ENCODE measurements around the gene PTPRD. TPM values are rescaled to one million over a fixed set of nuclear protein-coding genes. Genes with fewer than 3 reads are reported as not detected.

PTPRD gene
- total and polyA plus RNA-seq, 2 donors: 2.2 to 13.5 TPM

- H3K27ac ChIP-seq (ENCODE audit: low read depth in 1 of 2, low read length in 1 of 2): no peak overlapping the region
- H3K9me3 ChIP-seq (ENCODE audit: control insufficient read depth in 2 of 2, insufficient read depth in 1 of 2, low read length in 1 of 2): no peaks in the 10 kb centered on the region
- no peak for DNase-seq (ENCODE audit: low read depth in 6 of 9, low spot score in 9 of 9)
- H3K4me3 ChIP-seq (ENCODE audit: low read length in 2 of 2): no peak overlapping the region
- H3K36me3 ChIP-seq (ENCODE audit: control insufficient read depth in 2 of 2, insufficient read depth in 2 of 2, low read length in 1 of 2): no peaks in the 10 kb centered on the region
- no peaks in the 10 kb centered on the region for H3K27me3 ChIP-seq (ENCODE audit: control insufficient read depth in 2 of 2, insufficient read depth in 1 of 2, low read length in 1 of 2)
- 63% methylated on average over 7 of the region's 7 CpGs for WGBS
- H3K4me1 ChIP-seq (ENCODE audit: control insufficient read depth in 2 of 2, insufficient read depth in 2 of 2, low read length in 2 of 2): no peaks in the 10 kb centered on the region
These were observed 173.8 kb downstream of the PTPRD start for GRCh38 chr9:10438955-10439354.

- Histone ChIP-seq H3K9me3 (ENCODE audit: control insufficient read depth in 2 of 2, insufficient read depth in 1 of 2, low read length in 1 of 2) (no peaks in the 10 kb centered on the region), H3K36me3 (ENCODE audit: control insufficient read depth in 2 of 2, insufficient read depth in 2 of 2, low read length in 1 of 2) (no peaks in the 10 kb centered on the region), H3K4me3 (ENCODE audit: low read length in 2 of 2) (no peak overlapping the region), H3K27me3 (ENCODE audit: control insufficient read depth in 2 of 2, insufficient read depth in 1 of 2, low read length in 1 of 2) (no peaks in the 10 kb centered on the region), H3K27ac (ENCODE audit: low read depth in 1 of 2, low read length in 1 of 2) (no peak overlapping the region), H3K4me1 (ENCODE audit: control insufficient read depth in 2 of 2, insufficient read depth in 2 of 2, low read length in 2 of 2) (no peaks in the 10 kb centered on the region)
- DNase-seq (ENCODE audit: low read depth in 6 of 9, low spot score in 9 of 9): no peak
- WGBS: 75% methylated on average over 4 of the region's 4 CpGs
These were observed 176.0 kb downstream of the PTPRD start for GRCh38 chr9:10436756-10437155.

- H3K9me3 ChIP-seq (ENCODE audit: control insufficient read depth in 2 of 2, insufficient read depth in 1 of 2, low read length in 1 of 2): no peaks in the 10 kb centered on the region
- H3K36me3 ChIP-seq (ENCODE audit: control insufficient read depth in 2 of 2, insufficient read depth in 2 of 2, low read length in 1 of 2): no peaks in the 10 kb centered on the region
- no peaks in the 10 kb centered on the region for H3K4me1 ChIP-seq (ENCODE audit: control insufficient read depth in 2 of 2, insufficient read depth in 2 of 2, low read length in 2 of 2)
- WGBS: 96% methylated on average over 1 of the region's 1 CpG
- H3K4me3 ChIP-seq (ENCODE audit: low read length in 2 of 2): no peak overlapping the region
- H3K27me3 ChIP-seq (ENCODE audit: control insufficient read depth in 2 of 2, insufficient read depth in 1 of 2, low read length in 1 of 2): no peaks in the 10 kb centered on the region
- DNase-seq (ENCODE audit: low read depth in 6 of 9, low spot score in 9 of 9): no peak
- no peak overlapping the region for H3K27ac ChIP-seq (ENCODE audit: low read depth in 1 of 2, low read length in 1 of 2)
These were observed 178.4 kb downstream of the PTPRD start for GRCh38 chr9:10434412-10434811.

GRCh38 chr9:10411272-10411671 is 201.5 kb downstream of the PTPRD start:
- H3K4me1 ChIP-seq (ENCODE audit: control insufficient read depth in 2 of 2, insufficient read depth in 2 of 2, low read length in 2 of 2): no peaks in the 10 kb centered on the region
- H3K27ac ChIP-seq (ENCODE audit: low read depth in 1 of 2, low read length in 1 of 2): no peak overlapping the region
- H3K4me3 ChIP-seq (ENCODE audit: low read length in 2 of 2): no peak overlapping the region
- H3K27me3 ChIP-seq (ENCODE audit: control insufficient read depth in 2 of 2, insufficient read depth in 1 of 2, low read length in 1 of 2): no peaks in the 10 kb centered on the region
- no peaks in the 10 kb centered on the region for H3K36me3 ChIP-seq (ENCODE audit: control insufficient read depth in 2 of 2, insufficient read depth in 2 of 2, low read length in 1 of 2)
- H3K9me3 ChIP-seq (ENCODE audit: control insufficient read depth in 2 of 2, insufficient read depth in 1 of 2, low read length in 1 of 2): no peaks in the 10 kb centered on the region
- DNase-seq (ENCODE audit: low read depth in 6 of 9, low spot score in 9 of 9): no peak

GRCh38 chr9:10403283-10403682 is 209.5 kb downstream of the PTPRD start:
- H3K4me3 ChIP-seq (ENCODE audit: low read length in 2 of 2): no peak overlapping the region
- no peaks in the 10 kb centered on the region for H3K4me1 ChIP-seq (ENCODE audit: control insufficient read depth in 2 of 2, insufficient read depth in 2 of 2, low read length in 2 of 2)
- no peaks in the 10 kb centered on the region for H3K36me3 ChIP-seq (ENCODE audit: control insufficient read depth in 2 of 2, insufficient read depth in 2 of 2, low read length in 1 of 2)
- no peaks in the 10 kb centered on the region for H3K27me3 ChIP-seq (ENCODE audit: control insufficient read depth in 2 of 2, insufficient read depth in 1 of 2, low read length in 1 of 2)
- H3K9me3 ChIP-seq (ENCODE audit: control insufficient read depth in 2 of 2, insufficient read depth in 1 of 2, low read length in 1 of 2): no peaks in the 10 kb centered on the region
- WGBS: 95% methylated on average over 1 of the region's 1 CpG
- DNase-seq (ENCODE audit: low read depth in 6 of 9, low spot score in 9 of 9): no peak
- H3K27ac ChIP-seq (ENCODE audit: low read depth in 1 of 2, low read length in 1 of 2): no peak overlapping the region

- 69% methylated on average over 2 of the region's 2 CpGs for WGBS
- no peaks in the 10 kb centered on the region for H3K36me3 ChIP-seq (ENCODE audit: control insufficient read depth in 2 of 2, insufficient read depth in 2 of 2, low read length in 1 of 2)
- H3K27ac ChIP-seq (ENCODE audit: low read depth in 1 of 2, low read length in 1 of 2): no peak overlapping the region
- DNase-seq (ENCODE audit: low read depth in 6 of 9, low spot score in 9 of 9): no peak
- no peaks in the 10 kb centered on the region for H3K9me3 ChIP-seq (ENCODE audit: control insufficient read depth in 2 of 2, insufficient read depth in 1 of 2, low read length in 1 of 2)
- H3K4me3 ChIP-seq (ENCODE audit: low read length in 2 of 2): no peak overlapping the region
- H3K27me3 ChIP-seq (ENCODE audit: control insufficient read depth in 2 of 2, insufficient read depth in 1 of 2, low read length in 1 of 2): no peaks in the 10 kb centered on the region
- H3K4me1 ChIP-seq (ENCODE audit: control insufficient read depth in 2 of 2, insufficient read depth in 2 of 2, low read length in 2 of 2): no peaks in the 10 kb centered on the region
These were observed 216.2 kb downstream of the PTPRD start for GRCh38 chr9:10396615-10397014.

GRCh38 chr9:10387282-10387681 is 225.5 kb downstream of the PTPRD start:
- H3K9me3 ChIP-seq (ENCODE audit: control insufficient read depth in 2 of 2, insufficient read depth in 1 of 2, low read length in 1 of 2): no peaks in the 10 kb centered on the region
- no peak for DNase-seq (ENCODE audit: low read depth in 6 of 9, low spot score in 9 of 9)
- H3K27ac ChIP-seq (ENCODE audit: low read depth in 1 of 2, low read length in 1 of 2): no peak overlapping the region
- no peaks in the 10 kb centered on the region for H3K27me3 ChIP-seq (ENCODE audit: control insufficient read depth in 2 of 2, insufficient read depth in 1 of 2, low read length in 1 of 2)
- WGBS: 95% methylated on average over 1 of the region's 1 CpG
- no peaks in the 10 kb centered on the region for H3K4me1 ChIP-seq (ENCODE audit: control insufficient read depth in 2 of 2, insufficient read depth in 2 of 2, low read length in 2 of 2)
- H3K4me3 ChIP-seq (ENCODE audit: low read length in 2 of 2): no peak overlapping the region
- H3K36me3 ChIP-seq (ENCODE audit: control insufficient read depth in 2 of 2, insufficient read depth in 2 of 2, low read length in 1 of 2): no peaks in the 10 kb centered on the region

- Histone ChIP-seq H3K27ac (ENCODE audit: low read depth in 1 of 2, low read length in 1 of 2) (no peak overlapping the region), H3K9me3 (ENCODE audit: control insufficient read depth in 2 of 2, insufficient read depth in 1 of 2, low read length in 1 of 2) (no peaks in the 10 kb centered on the region), H3K4me3 (ENCODE audit: low read length in 2 of 2) (no peak overlapping the region), H3K27me3 (ENCODE audit: control insufficient read depth in 2 of 2, insufficient read depth in 1 of 2, low read length in 1 of 2) (no peaks in the 10 kb centered on the region), H3K4me1 (ENCODE audit: control insufficient read depth in 2 of 2, insufficient read depth in 2 of 2, low read length in 2 of 2) (no peaks in the 10 kb centered on the region), H3K36me3 (ENCODE audit: control insufficient read depth in 2 of 2, insufficient read depth in 2 of 2, low read length in 1 of 2) (no peaks in the 10 kb centered on the region)
- DNase-seq (ENCODE audit: low read depth in 6 of 9, low spot score in 9 of 9): no peak
These were observed 241.0 kb downstream of the PTPRD start for GRCh38 chr9:10371824-10372223.

GRCh38 chr9:10366171-10366779 is 246.5 kb downstream of the PTPRD start:
- Histone ChIP-seq H3K36me3 (ENCODE audit: control insufficient read depth in 2 of 2, insufficient read depth in 2 of 2, low read length in 1 of 2) (no peaks in the 10 kb centered on the region), H3K4me3 (ENCODE audit: low read length in 2 of 2) (no peak overlapping the region), H3K27ac (ENCODE audit: low read depth in 1 of 2, low read length in 1 of 2) (no peak overlapping the region), H3K27me3 (ENCODE audit: control insufficient read depth in 2 of 2, insufficient read depth in 1 of 2, low read length in 1 of 2) (no peaks in the 10 kb centered on the region), H3K4me1 (ENCODE audit: control insufficient read depth in 2 of 2, insufficient read depth in 2 of 2, low read length in 2 of 2) (no peaks in the 10 kb centered on the region), H3K9me3 (ENCODE audit: control insufficient read depth in 2 of 2, insufficient read depth in 1 of 2, low read length in 1 of 2) (no peaks in the 10 kb centered on the region)
- 40% methylated on average over 3 of the region's 3 CpGs for WGBS
- peak in 5 of 9 donors; percentile 0 to 31 (median 13) for DNase-seq (ENCODE audit: low read depth in 6 of 9, low spot score in 9 of 9)

- Histone ChIP-seq H3K27ac (ENCODE audit: low read depth in 1 of 2, low read length in 1 of 2) (no peak overlapping the region), H3K27me3 (ENCODE audit: control insufficient read depth in 2 of 2, insufficient read depth in 1 of 2, low read length in 1 of 2) (no peaks in the 10 kb centered on the region), H3K4me1 (ENCODE audit: control insufficient read depth in 2 of 2, insufficient read depth in 2 of 2, low read length in 2 of 2) (no peaks in the 10 kb centered on the region), H3K36me3 (ENCODE audit: control insufficient read depth in 2 of 2, insufficient read depth in 2 of 2, low read length in 1 of 2) (no peaks in the 10 kb centered on the region), H3K9me3 (ENCODE audit: control insufficient read depth in 2 of 2, insufficient read depth in 1 of 2, low read length in 1 of 2) (no peaks in the 10 kb centered on the region), H3K4me3 (ENCODE audit: low read length in 2 of 2) (no peak overlapping the region)
- 93% methylated on average over 3 of the region's 3 CpGs for whole genome bisulfite sequencing
- no peak for DNase-seq (ENCODE audit: low read depth in 6 of 9, low spot score in 9 of 9)
These were observed 258.2 kb downstream of the PTPRD start for GRCh38 chr9:10354591-10354990.

All from thymus (tissue), 11 donors.